GM12875 (cell line): Measurements from ENCODE around the gene CPVL.

ENCODE experiments used
- H3K4me3 ChIP-seq: one replicate; pipeline ENCODE4 v1.5.1; 2011; ENCODE audit warnings: low read depth, low read length, control low read depth
- TF ChIP-seq, protein P1 (sequence below): IDR thresholded peaks from 2 replicates; pipeline ENCODE4 v1.5.1; 2011; ENCODE audit warnings: low read depth, mild to moderate bottlenecking, control low read depth, inconsistent platforms, low read length, moderate library complexity, borderline replicate concordance; ENCODE audit not compliant: insufficient read depth

CPVL gene

DNA sequence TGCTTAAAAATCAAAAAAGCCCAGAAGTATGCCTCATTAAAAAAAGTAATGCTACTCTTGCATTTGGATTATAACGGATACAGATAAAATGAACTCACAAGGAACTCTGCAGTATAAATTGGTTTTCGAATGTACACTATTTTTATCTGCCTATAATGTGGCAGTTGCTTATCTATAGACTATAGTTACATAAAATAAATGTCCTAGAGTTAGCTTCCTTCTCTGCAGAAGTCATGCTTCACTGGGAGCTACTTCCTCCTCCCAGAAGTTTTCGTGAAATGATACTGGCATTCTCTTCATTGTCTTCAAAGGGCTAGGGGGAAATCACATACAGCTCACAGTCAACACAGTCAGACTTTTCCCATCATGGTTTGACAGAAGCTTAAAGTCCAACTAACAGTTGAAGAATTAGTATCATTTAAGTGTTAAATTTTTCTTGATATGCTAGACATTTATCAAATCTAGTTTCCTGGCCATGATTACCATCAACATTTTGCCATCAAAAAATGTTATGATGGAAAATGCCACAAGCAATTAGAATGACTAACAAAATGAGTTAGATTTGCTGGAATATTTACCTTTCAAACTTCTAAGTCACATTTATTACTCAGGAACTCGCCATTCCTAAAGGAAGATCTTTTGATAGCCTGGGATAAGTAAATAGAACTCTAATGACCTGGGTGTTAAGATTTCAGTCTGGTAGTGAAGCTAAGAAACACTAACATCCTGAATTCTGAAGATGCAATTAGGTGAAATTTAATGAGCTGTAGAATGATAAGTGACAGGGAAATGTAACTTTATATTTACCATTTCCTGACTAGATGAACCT lies 100.9 kb downstream of the CPVL start:
- no peak overlapping the region for H3K4me3 ChIP-seq
- TF ChIP-seq, protein P1, sequence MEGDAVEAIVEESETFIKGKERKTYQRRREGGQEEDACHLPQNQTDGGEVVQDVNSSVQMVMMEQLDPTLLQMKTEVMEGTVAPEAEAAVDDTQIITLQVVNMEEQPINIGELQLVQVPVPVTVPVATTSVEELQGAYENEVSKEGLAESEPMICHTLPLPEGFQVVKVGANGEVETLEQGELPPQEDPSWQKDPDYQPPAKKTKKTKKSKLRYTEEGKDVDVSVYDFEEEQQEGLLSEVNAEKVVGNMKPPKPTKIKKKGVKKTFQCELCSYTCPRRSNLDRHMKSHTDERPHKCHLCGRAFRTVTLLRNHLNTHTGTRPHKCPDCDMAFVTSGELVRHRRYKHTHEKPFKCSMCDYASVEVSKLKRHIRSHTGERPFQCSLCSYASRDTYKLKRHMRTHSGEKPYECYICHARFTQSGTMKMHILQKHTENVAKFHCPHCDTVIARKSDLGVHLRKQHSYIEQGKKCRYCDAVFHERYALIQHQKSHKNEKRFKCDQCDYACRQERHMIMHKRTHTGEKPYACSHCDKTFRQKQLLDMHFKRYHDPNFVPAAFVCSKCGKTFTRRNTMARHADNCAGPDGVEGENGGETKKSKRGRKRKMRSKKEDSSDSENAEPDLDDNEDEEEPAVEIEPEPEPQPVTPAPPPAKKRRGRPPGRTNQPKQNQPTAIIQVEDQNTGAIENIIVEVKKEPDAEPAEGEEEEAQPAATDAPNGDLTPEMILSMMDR: no peak

DNA sequence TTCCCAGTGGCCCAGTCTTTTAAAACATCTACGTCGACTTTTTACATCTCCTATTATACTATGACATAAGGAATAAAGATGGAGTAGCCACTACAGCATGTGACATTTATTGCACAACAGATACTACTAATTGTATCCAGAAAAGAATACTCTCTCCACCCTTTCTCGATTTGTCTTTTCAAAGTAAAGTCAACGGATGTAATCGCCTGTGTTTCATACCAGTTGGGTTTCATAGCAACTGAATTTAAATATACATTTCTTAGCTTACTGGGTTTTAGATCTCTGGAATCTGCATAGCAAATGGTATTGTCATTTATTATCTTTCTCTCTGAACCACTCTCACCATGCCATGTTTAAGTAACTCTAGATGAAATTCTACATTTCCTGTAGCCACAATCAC lies 101.8 kb downstream of the CPVL start:
- H3K4me3 ChIP-seq: no peak overlapping the region
- TF ChIP-seq, protein P1: no peak

DNA sequence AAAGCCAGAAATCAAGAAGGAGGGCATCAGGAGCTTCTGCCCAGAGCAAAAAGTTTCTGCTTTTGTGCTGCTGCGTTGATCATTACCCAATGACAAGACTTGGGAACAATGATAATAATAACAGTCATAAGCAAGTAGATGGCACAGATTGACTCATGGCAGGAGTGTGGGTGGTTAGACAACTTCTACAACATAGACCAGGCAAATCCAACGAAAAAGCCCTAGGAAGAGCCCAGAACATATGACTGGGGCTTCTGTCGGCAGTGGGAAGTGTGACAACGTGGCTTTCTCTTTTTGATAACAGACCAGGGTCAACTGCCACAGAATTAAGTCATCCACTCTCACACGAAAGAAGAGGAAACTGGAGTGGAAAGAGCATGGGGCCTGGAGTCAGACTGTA lies 102.8 kb downstream of the CPVL start:
- TF ChIP-seq, protein P1: no peak

DNA sequence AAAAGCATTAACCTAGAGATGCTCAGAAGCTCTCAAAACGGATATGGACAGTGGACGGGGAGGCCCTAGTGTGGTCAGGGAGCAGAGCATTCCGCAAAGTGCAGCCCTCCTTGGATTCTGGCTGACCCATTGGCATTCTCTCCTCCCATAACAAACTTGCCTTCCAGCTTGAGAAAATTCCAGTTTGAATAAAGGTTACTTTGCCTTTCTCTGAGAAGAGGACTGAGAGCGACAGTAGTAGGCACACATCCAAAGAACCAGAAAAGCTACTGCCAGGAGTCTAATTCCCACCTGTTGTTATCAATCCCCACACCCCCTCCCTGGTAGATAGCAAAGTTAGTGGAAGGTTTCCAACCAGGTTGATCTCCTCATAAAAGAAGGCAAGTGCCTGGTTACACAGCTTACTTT lies 103.5 kb downstream of the CPVL start:
- no peak overlapping the region for H3K4me3 ChIP-seq
- TF ChIP-seq, protein P1: no peak

More for the DNA sequence above, 102.8 kb downstream of the CPVL start:
- H3K4me3 ChIP-seq: no peak overlapping the region

DNA sequence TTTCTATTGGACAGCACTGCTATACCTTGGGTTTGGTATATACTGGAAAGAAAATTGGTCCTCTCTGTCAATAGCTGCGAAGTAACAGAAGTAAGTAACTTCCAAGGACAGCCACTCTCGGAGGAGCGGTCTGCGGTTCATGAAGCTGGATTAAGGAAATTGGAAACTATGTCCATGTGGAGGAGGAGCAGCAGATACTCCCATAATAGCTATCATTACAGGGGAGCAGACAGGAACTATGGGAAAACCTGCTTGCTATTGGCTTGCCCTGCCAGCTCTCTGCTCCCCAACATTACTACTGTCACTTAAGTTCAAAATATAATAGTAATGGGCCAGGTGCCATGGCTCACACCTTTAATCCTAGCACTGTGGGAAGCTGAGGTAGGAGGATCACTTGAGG lies 104.3 kb downstream of the CPVL start:
- TF ChIP-seq, protein P1: no peak
- no peak overlapping the region for H3K4me3 ChIP-seq

DNA sequence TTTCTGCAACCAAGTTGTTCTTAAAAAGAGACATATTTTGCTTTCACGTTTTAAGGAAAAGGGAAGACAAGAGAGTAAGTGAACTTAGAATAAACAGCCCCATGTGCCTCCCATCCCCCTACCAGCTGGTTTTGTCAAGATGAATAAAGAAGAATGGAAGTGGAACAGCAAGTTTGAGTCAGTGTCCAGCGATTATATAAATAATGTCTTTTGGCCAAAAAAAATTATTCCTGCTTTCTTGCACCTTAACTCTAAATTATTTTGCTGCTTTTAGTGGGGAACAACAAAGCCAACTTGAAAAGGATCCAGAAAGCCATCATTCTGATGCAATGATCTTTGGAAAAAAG lies 105.8 kb downstream of the CPVL start:
- TF ChIP-seq, protein P1: no peak
- H3K4me3 ChIP-seq: no peak overlapping the region
